Neural progenitor cell (in vitro differentiated cells): Measurements from ENCODE around the gene GATA2.
A peak's percentile ranks its signal among the peaks of the same experiment; 100 is the strongest.

Source experiments
- CTCF ChIP-seq: fragments of 200-600 bp; sonication (generic); IDR thresholded peaks from 2 replicates; pipeline ENCODE4 v1.5.1; 2017; ENCODE audit warnings: antibody characterized with exemption, mild to moderate bottlenecking
- EZH2phosphoT487 ChIP-seq: fragments of 200-600 bp; sonication (generic); IDR thresholded peaks from 2 replicates; pipeline ENCODE4 v1.6.1; 2017; ENCODE audit warnings: antibody characterized with exemption

DNA sequence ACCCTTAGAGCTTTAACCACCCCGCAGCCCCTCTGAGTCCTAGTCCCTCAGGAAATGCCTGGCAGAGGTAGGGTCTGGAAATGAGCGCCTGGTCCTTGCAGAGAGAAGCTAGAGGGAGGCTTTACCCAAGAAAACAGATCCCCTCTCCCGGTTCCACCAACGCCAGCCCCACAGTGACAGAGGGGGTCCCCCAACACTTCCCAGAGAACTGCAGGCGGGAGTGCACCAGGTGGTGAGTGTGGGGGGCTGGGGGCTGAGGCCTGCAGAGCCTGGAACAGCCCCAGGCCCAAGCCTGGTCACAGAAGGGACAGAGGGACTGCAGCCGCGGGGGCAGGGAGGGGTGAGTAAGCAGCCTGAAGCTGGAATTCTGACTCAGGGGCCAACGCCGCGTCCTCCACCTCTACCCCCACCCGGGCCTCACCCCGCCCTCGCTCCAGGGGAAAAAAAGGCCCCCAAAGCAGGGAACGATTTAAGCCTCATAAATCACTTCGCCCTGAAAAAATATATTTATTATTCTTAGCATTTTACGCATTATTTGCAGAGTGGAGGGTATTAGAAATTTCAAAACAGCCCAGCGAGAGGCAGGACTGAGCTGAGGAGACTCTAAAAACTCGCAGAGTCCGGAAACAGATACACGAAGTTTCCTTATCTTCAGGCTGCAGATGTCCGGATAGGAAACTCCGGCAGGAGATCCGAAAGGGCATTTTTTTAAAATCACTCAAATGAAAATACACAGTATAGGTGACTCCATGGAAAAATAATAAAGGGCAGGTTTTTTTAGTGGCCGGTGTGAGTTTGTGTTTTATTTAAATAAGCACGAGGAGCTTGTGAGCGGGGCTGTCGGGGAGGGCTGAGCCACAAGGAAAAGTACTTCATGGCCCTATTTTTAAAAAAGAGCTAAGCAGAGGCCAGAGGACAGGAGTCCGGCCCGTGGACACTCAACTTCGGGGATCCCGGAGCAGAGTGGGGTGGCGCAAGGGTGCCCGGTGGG lies 10.0 kb downstream of the GATA2 start:
- TF ChIP-seq CTCF (no peak), EZH2phosphoT487 (peak; percentile 64)
